Panc1 (cell line): ENCODE data around the gene MYPN. TPM values are rescaled to one million over a fixed set of nuclear protein-coding genes. Genes with fewer than 3 reads are reported as not detected.

Experiments used
- ATAC-seq: fragments of 200-7000 bp; cut with Tn5 transposase; 2 replicates; pipeline ENCODE4 v1.9.1; 2020; ENCODE audit warnings: mild to moderate bottlenecking, moderate library complexity
- BruUV-seq: library from RNA; stranded (reverse); fragments of 400-500 nt; replicated peaks from 2 replicates; lab custom pipeline; 2021; lab: Mats Ljungman, UMichigan
- CTCF ChIA-PET: fragments of 300-600 bp; sonication (Branson Sonifier 250); formaldehyde crosslinking; loops from one replicate; lab custom pipeline; 2022; ENCODE audit warnings: antibody characterized with exemption; lab: Charles Lee
- POLR2A ChIA-PET: fragments of 300-600 bp; sonication (Branson Sonifier 250); formaldehyde crosslinking; loops from one replicate; lab custom pipeline; 2022; ENCODE audit warnings: antibody characterized with exemption; lab: Charles Lee
- DNase-seq: peaks from one replicate; pipeline ENCODE4 v3.0.0-alpha.2; 2010; ENCODE audit warnings: low read depth, low spot score
- H3K27ac ChIP-seq: 2 replicates; pipeline ENCODE4 v1.5.1; 2011; ENCODE audit warnings: mild to moderate bottlenecking, low read length, inconsistent platforms
- H3K27me3 ChIP-seq: fragments of 200-500 bp; sonication (Bioruptor generic); 2 replicates; pipeline ENCODE4 v1.6.0; 2014; ENCODE audit warnings: low read length, inconsistent platforms; ENCODE audit not compliant: control insufficient read depth, insufficient read depth
- H3K36me3 ChIP-seq: fragments of 200-500 bp; sonication (Bioruptor generic); 2 replicates; pipeline ENCODE4 v1.5.1; 2014; ENCODE audit warnings: inconsistent platforms, mild to moderate bottlenecking, low read length, moderate library complexity; ENCODE audit not compliant: control insufficient read depth, insufficient read depth
- H3K4me1 ChIP-seq: 2 replicates; pipeline ENCODE4 v1.5.1; 2011; ENCODE audit warnings: inconsistent platforms, mild to moderate bottlenecking, low read length, moderate library complexity; ENCODE audit not compliant: control insufficient read depth, insufficient read depth
- H3K4me3 ChIP-seq, 2 experiments: 2 replicates each; pipeline ENCODE4 v1.5.1; 2011 to 2012; ENCODE audit warnings: low read depth in 2 of 2, low read length in 2 of 2, mild to moderate bottlenecking in 2 of 2, inconsistent platforms in 1 of 2, moderate library complexity in 1 of 2
- H3K9me3 ChIP-seq: fragments of 200-500 bp; sonication (Bioruptor generic); 2 replicates; pipeline ENCODE4 v1.5.1; 2014; ENCODE audit warnings: low read depth, mild to moderate bottlenecking, inconsistent platforms, low read length, moderate library complexity; ENCODE audit not compliant: control insufficient read depth, insufficient read depth
- CTCF ChIP-seq: fragments of 450-650 bp; IDR thresholded peaks from 2 replicates; pipeline ENCODE4 v1.5.1; 2017; ENCODE audit warnings: mild to moderate bottlenecking
- POLR2AphosphoS5 ChIP-seq: IDR thresholded peaks from 2 replicates; pipeline ENCODE4 v1.6.1; 2012; ENCODE audit warnings: mild to moderate bottlenecking, low read depth, low read length, moderate library complexity
- SIN3A ChIP-seq: IDR thresholded peaks from 2 replicates; pipeline ENCODE4 v1.6.1; 2012; ENCODE audit warnings: low read depth, mild to moderate bottlenecking, low read length, moderate library complexity, borderline replicate concordance; ENCODE audit not compliant: insufficient read depth
- TCF7L2 ChIP-seq: IDR thresholded peaks from 2 replicates; pipeline ENCODE4 v1.6.1; 2011; ENCODE audit warnings: mild to moderate bottlenecking, low read depth, low read length, inconsistent platforms
- in situ Hi-C: cut with HindIII; loops from 2 replicates; pipeline ENCODE4 v1.10.0; 2016; ENCODE audit warnings: low sequenced_read_pairs, low pct_unique_long_range_greater_than_20kb
- intact Hi-C: fragments of 100-400 bp; cut with micrococcal nuclease; formaldehyde crosslinking; loops from one replicate; pipeline ENCODE4 v1.10.0; 2022; ENCODE audit not compliant: unreplicated experiment
- total RNA-seq: library from RNA; stranded (reverse); gene quantifications from one replicate; pipeline ENCODE4 v1.2.1, GENCODE V29; 2021; ENCODE audit not compliant: unreplicated experiment
- TF ChIP-seq, protein P1 (sequence below), 2 experiments: IDR thresholded peaks; 2 replicates each; pipeline ENCODE4 v1.6.1; 2011 to 2012; ENCODE audit warnings: low read depth in 2 of 2, control low read depth in 1 of 2, low read length in 1 of 2, mild to moderate bottlenecking in 1 of 2, moderate library complexity in 1 of 2; ENCODE audit not compliant: insufficient read depth in 1 of 2

MYPN gene
- total RNA-seq, 1 experiment from 2014 or later = 39.1 TPM

GRCh38 chr10:68224810-68225209 lies 115.5 kb downstream of the MYPN start:
- intact Hi-C loops = no loop called here
- POLR2A ChIA-PET = no interaction called here
- CTCF ChIA-PET = interaction anchor here (1.0 kb wide), 1 partner anchor 132 kb away, joined by 6 read pairs; no protein-coding TSS in a partner anchor
- Histone ChIP-seq H3K27ac (no peak overlapping the region), H3K36me3 (no peaks in the 10 kb centered on the region), H3K9me3 (no peaks in the 10 kb centered on the region), H3K27me3 (no peaks in the 10 kb centered on the region), H3K4me3 (no peak overlapping the region), H3K4me1 (peaks cover 10% of the 10 kb centered on the region; the same call in 1 of the 2 replicates)
- TF ChIP-seq SIN3A = no peak
- TF ChIP-seq, protein P1, sequence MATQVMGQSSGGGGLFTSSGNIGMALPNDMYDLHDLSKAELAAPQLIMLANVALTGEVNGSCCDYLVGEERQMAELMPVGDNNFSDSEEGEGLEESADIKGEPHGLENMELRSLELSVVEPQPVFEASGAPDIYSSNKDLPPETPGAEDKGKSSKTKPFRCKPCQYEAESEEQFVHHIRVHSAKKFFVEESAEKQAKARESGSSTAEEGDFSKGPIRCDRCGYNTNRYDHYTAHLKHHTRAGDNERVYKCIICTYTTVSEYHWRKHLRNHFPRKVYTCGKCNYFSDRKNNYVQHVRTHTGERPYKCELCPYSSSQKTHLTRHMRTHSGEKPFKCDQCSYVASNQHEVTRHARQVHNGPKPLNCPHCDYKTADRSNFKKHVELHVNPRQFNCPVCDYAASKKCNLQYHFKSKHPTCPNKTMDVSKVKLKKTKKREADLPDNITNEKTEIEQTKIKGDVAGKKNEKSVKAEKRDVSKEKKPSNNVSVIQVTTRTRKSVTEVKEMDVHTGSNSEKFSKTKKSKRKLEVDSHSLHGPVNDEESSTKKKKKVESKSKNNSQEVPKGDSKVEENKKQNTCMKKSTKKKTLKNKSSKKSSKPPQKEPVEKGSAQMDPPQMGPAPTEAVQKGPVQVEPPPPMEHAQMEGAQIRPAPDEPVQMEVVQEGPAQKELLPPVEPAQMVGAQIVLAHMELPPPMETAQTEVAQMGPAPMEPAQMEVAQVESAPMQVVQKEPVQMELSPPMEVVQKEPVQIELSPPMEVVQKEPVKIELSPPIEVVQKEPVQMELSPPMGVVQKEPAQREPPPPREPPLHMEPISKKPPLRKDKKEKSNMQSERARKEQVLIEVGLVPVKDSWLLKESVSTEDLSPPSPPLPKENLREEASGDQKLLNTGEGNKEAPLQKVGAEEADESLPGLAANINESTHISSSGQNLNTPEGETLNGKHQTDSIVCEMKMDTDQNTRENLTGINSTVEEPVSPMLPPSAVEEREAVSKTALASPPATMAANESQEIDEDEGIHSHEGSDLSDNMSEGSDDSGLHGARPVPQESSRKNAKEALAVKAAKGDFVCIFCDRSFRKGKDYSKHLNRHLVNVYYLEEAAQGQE (IDR thresholded peaks at IDR 0.05; ENCODE audit: insufficient read depth in 1 of 2, low read depth in 2 of 2, low read length in 1 of 2) = no peak
- TF ChIP-seq POLR2AphosphoS5 = no peak
- no peak for TF ChIP-seq TCF7L2
- ATAC-seq = no peak
- DNase-seq = no peak
- no TSS peak for BruUV-seq
- in situ Hi-C loops = no loop called here

DNA sequence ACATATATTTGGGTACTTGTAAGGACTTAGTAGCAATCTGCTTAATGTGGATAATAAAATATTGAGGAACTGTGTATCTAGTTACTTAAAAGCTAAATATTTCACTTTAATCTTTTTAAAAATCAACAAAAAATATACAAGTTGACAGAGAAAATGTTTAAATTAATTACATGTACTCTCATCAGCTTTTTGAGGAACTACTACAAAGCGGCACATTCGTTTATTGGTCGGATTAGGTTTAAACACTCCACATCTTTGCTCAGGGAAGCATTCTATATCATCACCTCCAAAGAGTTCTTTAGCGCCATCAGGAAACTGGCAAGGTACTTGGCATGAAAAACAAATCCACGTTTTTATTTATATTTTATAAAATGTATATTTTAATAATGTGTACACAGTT lies 121.0 kb downstream of the MYPN start:
- Histone ChIP-seq H3K4me3 (peak overlapping the region in 1 of 2 experiments; percentile 79; a peak in 2 of 4 replicates), H3K4me1 (peaks cover 12% of the 10 kb centered on the region), H3K27me3 (no peaks in the 10 kb centered on the region), H3K36me3 (no peaks in the 10 kb centered on the region), H3K9me3 (no peaks in the 10 kb centered on the region), H3K27ac (peak overlapping the region; percentile 85)
- ChIA-PET POLR2A (interaction anchor here (0.6 kb wide), 2 partner anchors 13 to 335 kb away, joined by 3 to 5 read pairs; no protein-coding TSS in a partner anchor), CTCF (no interaction called here)
- BruUV-seq = no TSS peak
- ATAC-seq (no peak), DNase-seq (no peak)
- intact Hi-C loops (no loop called here), in situ Hi-C loops (no loop called here)
- TF ChIP-seq TCF7L2 = no peak
- TF ChIP-seq SIN3A = no peak
- no peak for TF ChIP-seq POLR2AphosphoS5

DNA sequence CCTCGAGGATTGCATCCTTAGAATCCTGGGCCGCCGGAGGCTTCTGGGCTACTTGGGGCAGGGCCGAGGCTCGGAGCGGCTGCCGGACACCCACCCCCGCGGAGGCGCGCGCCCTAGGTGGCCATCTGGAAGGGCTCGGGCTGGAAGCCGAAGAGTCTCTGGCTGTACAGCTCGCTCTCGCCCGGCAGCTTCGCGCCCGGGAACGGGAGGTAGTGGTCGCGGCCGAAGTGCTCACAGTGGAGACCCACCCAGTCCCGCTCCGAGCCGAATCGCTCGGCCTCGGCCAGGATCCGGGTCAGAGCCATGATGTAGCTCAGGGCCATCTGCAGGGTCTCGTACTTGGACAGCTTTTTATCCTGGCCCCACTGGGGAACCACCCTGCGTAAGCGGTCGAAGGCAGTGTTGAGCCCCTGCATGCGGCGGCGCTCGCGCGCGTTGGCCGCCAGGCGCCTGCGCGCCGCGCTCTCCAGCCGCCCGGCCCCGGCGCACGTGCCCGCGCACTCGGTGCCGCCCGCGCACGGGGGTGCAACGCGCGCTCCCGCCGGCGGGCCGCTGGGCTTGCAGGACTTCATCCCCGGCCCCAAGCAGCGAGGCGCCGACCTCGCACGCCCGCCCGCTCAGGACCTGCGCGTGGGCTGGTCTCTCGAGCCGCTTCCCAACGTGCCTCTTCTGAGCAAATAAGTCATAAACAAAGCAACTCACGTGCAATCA lies 122.0 kb downstream of the MYPN start:
- ChIA-PET POLR2A (interaction anchor here (0.6 to 0.7 kb wide), 4 partner anchors 12 to 300 kb away, joined by 3 to 7 read pairs (median 4); no protein-coding TSS in a partner anchor), CTCF (interaction anchor here (1.1 kb wide), 1 partner anchor 19 kb away, joined by 6 read pairs; no protein-coding TSS in a partner anchor)
- Histone ChIP-seq H3K27me3 (no peaks in the 10 kb centered on the region), H3K4me1 (peaks cover 12% of the 10 kb centered on the region), H3K27ac (peak overlapping the region; percentile 85), H3K9me3 (no peaks in the 10 kb centered on the region), H3K36me3 (no peaks in the 10 kb centered on the region), H3K4me3 (peak overlapping the region; percentile 59 to 79)
- in situ Hi-C loops = no loop called here
- no TSS peak for BruUV-seq
- intact Hi-C loops = no loop called here
- TF ChIP-seq SIN3A (0 out of 2 replicates have a peak, but pooled peaks have one; percentile 33), POLR2AphosphoS5 (peak; percentile 80), TCF7L2 (peak; percentile 33; the same call in 1 of the 2 replicates), CTCF (peak; percentile 76)
- TF ChIP-seq, protein P1 (IDR thresholded peaks at IDR 0.05; ENCODE audit: insufficient read depth in 1 of 2, low read depth in 2 of 2, low read length in 1 of 2) = no peak
- peak; percentile 48 for DNase-seq
- peak; percentile 98 for ATAC-seq
